Caki2 (cell line): ENCODE results near the gene CD2AP. TPM values are rescaled to one million over a fixed set of nuclear protein-coding genes. Genes with fewer than 3 reads are reported as not detected.
"Not testable (repeated sequence)": the region's sequence is repeated elsewhere in the genome, so short reads cannot be mapped to it uniquely, and the experiment has no call there.

Source experiments
- DNase-seq: peaks from one replicate; pipeline ENCODE4 v3.0.0-alpha.2; 2015; ENCODE audit warnings: low read depth
- in situ Hi-C: cut with HindIII; loops from 2 replicates; pipeline ENCODE4 v1.10.0; 2016; ENCODE audit warnings: low sequenced_read_pairs, low pct_unique_long_range_greater_than_20kb, mixed read lengths
- total RNA-seq: library from RNA; depleted of rRNA; stranded (reverse); fragments of >200 nt; shearing (Covaris generic); gene quantifications from 2 replicates; pipeline ENCODE4 v1.2.3, GENCODE V29; 2014; ENCODE audit warnings: low replicate concordance

Gene CD2AP
- total RNA-seq, 1 experiment from 2014 or later, result 53.2 TPM

DNA sequence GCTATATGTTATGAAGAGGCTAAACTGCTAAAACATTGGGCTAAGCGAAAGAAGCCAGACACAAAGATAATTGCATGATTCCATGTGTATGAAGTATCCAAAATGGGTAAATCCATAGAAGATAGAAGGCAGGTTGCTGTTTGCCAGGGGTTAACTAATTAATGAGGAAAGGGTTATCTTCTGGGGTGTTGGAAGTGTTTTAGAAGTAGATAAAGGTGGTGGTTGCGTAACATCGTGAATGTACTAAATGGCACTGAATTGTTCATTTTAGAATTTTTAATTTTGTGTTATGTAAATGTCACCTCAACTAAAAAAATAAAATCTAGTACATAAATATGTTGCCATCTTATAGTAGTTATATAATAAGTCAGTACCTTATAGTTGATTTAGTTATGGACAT, 116.4 kb downstream of the CD2AP start:
- no peak for DNase-seq
- in situ Hi-C loops, result no loop called here

DNA sequence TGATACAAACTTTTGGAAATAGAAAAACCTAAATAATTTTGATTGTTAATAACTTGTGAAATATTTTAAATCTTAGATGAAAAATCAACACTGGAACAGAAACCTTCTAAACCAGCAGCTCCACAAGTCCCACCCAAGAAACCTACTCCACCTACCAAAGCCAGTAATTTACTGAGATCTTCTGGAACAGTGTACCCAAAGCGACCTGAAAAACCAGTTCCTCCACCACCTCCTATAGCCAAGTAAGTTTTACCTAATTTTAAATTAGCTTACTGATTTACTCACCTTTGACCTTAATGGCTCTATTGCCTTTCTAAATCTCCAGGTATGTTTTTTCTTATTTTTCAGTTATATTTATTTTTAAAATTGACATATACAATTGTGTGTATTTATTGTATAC, 118.2 kb downstream of the CD2AP start:
- in situ Hi-C loops, result no loop called here
- no peak for DNase-seq

DNA sequence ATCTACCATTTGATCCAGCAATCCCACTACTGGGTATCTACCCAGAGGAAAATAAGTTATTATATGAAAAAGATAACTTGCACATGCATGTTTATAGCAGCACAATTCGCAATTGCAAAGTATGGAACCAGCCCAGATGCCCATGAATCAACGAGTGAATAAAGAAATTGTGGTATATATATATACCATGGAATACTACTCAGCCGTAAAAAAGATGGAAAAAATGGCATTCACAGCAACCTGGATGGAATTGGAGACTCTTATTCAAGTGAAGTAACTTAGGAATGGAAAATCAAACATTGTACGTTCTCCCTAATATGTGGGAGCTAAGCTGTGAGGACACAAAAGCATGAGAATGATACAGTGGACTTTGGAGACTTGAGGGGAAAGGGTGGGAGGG, 120.8 kb downstream of the CD2AP start:
- in situ Hi-C loops, result no loop called here
- DNase-seq, result no peak

DNA sequence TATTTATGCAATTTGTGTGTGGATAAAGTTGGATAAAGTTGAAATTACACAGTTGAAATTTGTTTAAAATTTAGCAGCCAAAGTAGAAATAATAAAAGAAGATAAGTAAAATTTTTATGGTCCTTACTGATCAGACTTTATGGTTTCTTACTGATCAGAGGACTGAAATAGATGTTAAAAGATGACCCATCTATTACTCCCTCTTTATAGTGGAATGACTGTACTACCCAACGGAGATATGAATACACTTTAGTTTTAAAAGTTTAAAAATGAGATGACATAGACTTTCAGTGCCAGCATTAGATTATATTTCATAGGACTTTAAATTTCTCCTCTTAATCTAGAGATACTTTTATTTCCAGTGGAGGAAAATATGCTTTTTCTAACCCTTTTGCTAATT, 121.9 kb downstream of the CD2AP start:
- DNase-seq, result no peak
- in situ Hi-C loops, result no loop called here

DNA sequence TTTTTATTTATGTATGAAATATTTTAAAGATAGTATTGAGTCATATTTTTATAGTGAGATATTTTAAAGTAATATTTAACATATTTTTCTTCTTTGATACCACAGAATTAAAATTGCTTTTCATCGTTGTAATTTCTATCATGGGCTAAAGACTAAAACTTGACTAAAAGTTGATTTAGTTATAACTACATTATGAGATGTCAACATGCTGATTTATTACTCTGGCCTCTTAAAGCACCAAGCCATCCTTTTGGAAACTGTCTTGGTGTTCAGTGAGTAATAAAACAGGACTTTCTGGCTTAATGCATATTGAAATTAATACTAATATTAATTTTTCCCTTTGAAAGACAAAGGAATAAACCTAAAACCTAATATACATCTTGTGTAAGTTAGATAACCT, 125.6 kb downstream of the CD2AP start:
- no peak for DNase-seq
- in situ Hi-C loops, result no loop called here

DNA sequence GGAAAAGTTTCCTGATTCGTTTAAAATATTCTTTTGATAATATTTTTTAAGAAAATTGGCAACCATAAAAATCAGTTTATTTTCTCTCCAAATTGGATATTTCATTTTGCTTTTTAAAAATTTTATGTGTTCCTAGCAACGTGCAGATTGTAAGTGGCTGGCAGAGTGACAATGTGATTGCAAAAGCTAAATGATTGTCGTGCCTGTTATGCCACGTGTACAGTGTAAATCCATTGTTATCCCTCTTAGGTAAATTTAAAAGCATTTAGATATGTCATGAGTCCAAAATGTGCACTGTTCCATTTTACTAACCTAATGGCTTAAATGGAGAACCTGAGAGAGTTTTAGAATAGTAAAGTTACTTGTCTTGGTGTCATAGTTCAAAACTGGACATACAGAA, 126.4 kb downstream of the CD2AP start:
- no peak for DNase-seq
- in situ Hi-C loops, result no loop called here

DNA sequence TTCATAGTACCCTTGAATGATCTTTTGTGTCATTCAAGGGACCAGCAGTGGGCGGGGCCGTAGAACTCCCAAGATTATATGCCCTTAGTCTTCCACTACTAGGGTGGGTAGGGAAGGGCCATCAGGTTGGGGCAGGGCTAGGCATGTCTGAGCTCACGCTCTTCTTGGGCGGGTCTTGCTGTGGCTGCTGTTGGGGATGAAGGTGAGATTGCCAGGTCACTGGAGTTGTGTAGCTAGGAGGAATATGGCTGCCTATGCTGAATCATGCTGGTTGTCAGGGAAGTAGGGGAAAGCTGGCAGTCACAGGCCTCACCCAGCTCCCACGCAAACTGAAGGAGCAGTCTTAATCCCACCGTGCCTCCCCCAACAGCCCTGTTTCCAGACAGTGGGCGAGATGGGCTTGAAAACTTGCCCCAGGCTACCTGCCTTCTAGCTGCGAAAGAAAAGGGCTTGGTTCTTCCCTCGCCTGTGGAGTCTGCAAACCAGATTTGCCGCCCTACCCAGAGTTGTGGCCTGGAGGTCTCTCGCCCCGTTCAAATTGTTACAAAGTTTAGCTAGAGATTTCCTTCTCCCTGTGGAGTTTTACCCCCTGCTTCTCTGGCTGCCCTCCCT, 144.4 kb downstream of the CD2AP start:
- in situ Hi-C loops, result no loop called here
- DNase-seq, result no peak

DNA sequence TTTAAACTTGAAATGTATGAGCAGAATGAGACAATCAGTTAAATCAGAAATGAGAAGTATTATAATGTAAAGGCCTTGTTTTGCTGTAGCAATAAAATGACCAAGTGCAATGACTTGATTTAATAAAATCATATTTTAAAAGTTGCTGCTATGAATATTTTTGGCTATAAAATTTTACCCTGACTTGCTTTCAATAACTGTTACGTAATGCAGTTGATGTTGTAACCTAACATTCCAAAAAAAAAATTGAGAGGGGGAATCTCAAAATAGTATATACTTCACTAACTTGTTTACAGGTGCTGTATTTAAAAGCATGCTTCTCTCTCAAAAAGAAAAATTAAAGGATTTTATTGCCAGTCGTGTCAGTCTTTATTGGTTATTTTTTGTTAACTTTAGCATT, 149.2 kb downstream of the CD2AP start:
- in situ Hi-C loops, result no loop called here
- no peak for DNase-seq

DNA sequence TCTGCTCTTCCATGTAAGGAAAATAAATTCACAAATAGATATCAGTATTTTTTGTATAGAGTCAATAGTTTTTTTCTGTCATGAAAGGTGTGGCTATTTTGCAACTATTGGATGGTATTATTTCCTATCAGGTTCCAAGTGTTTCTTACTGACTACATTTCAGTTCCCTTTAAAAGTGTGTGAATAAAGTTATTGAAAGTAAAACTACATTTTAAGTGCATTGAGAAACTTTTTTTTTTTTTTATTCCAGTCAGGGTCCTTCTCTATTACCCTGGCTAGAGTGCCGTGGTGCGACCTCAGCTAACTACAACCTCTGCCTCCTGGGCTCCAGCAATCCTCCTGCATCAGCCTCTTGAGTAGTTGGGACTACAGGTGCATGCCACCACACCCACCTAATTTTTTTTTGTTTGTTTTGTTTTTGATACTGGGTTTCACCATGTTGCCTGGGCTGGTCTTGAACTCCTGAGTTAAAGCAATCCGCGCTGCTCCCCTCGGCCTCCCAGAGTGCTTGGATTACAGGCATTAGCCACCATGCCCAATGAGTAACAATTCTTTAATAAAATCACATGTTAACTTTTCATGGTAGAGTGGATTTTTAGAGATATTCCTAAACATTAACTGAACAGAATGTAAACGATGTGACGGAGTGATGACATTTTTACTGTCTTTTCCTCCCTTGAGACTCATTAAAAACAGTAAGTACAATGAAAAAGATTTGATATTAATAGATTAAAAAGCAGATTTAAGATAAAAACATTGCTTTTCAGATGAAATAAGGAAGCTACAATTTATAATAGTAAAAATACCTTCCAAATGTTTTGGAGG, 151.1 kb downstream of the CD2AP start:
- peak; percentile 60 for DNase-seq
- in situ Hi-C loops, result no loop called here

DNA sequence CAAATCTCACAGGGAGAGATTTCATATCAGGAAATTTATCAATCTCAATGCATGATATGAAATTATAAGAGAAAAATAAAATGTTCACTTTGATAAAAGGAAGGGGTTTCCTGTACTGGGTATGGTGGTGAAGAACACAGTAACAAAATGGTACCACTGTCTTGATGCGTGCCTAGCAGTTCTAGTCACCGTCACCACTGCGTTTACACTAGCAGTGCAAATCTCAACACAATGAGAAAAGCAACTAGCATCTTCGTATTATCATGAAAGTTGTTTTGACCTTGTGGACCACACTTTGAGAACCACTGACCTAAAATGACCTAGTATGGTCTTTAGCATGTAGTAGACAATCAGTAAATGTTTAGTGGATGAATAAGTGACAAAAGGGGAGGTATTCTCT, 152.4 kb downstream of the CD2AP start:
- no peak for DNase-seq
- in situ Hi-C loops, result no loop called here

DNA sequence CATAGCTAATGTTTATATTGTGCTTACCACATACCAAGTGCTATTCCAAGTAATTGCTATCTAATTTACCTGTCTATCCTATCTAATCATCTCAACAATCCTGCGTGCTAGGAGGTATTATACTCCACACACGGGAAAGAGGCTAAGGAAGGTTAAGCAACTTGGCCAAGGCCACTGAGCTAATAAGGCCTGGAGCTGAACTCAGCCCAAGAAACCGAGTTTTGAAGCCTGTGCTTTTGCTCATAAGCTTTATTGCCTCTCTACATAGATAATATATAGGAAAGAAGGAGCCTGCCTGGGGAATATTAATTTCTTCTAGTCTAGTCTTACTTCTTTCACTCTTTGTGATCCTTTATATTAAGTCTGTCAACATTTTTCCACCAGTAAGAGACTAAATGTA, 153.0 kb downstream of the CD2AP start:
- in situ Hi-C loops, result no loop called here
- no peak for DNase-seq

DNA sequence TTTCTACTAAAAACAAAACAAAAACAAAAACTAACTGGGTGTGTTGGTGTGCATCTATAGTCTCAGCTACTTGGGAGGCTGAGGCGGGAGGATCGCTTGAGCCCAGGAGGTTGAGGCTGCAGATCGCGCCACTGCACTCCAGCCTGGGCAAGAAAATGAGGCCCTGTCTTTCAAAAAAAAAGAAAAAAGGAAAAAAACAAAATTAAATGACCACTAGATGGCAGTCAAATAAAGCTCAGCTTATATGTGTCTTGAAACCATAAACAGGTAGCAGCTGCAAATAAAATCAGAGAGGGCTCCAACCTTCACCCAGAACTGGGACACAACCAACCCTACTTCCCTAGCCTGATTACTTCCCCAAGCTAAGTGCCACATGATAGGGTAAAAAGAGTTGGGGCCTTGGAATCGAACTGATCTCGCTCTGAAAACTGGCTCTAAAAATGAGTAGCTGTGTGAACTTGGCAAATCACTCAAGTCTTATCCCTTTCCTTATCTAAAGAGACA, 153.7 kb downstream of the CD2AP start:
- peak; percentile 76 for DNase-seq
- in situ Hi-C loops, result no loop called here

DNA sequence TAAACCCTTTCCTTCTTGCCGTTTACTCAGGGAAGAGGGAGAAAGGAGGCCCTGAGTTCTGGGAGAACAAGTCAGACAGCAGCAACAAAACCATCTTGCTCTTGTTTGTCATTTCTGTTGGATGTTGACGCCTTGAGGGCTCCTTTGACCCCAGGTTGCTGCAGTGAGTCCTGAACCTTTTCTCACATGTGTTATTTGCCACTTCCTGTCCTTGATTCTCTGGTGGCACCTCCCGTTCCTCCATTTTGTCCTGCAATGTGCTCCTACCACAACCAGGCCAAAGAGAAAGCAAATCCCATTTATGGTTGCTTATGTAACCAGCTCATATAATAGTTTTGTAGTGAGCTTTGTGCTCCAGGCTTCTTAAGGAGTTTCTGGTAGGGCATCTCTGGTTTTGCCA, 154.2 kb downstream of the CD2AP start:
- in situ Hi-C loops, result no loop called here

DNA sequence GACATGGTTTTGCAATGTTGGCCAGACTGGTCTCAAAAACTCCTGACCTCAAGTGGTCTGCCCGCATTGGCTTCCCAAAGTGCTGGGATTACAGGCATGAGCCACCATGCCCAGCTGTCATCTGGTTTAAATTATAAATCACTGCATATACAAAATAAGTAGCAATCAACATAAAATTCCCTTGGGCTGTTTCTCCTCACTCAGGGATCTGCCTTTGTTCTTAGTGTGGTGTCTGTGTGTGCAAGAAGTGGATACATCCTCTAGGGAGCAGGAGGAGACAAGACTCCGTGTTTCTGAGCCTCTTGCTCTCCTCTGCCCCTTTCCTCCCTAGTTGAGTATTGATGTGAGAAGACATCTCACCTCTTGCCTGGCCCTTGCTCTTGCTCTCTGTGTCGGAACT, 155.6 kb downstream of the CD2AP start:
- peak; percentile 41 for DNase-seq
- in situ Hi-C loops, result no loop called here

More for the DNA sequence above, 154.2 kb downstream of the CD2AP start:
- no peak for DNase-seq

DNA sequence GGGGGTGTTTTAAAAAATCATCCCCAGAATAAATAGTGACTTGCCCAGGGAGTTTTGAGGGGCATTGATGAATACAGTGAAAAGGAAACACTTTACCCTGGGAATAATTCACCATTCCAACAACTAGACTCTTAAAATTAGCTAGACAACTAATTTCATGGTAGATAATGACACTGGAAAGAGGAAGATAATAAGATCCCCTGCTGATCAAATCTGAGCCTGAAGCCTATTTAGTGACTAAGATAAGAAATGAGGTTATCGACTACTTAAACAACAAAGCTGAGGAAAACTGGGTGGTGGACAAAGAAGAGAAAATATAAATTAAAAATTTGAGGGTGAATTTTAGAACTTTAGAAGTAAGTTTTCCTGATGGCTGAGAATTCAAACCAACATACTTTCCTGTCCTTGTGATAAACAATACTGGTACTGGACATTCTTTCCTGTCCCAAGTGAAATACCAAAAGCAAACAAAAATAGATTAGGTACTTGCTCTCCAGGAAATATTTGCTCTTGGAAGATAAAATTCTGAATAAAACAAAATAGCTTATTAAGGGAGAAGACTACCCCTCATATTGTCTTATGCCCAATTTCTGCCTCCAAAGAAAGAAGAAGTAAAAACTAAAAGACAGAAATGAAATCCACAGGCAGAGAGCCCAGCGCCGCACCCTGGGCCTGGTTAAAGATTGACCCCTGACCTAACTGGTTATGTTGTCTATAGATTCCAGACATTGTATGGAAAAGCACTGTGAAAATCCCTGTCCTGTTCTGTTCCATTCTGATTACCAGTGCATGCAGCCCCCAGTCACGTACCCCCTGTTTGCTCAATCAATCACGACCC, 156.8 kb downstream of the CD2AP start:
- no peak for DNase-seq
- in situ Hi-C loops, result no loop called here

DNA sequence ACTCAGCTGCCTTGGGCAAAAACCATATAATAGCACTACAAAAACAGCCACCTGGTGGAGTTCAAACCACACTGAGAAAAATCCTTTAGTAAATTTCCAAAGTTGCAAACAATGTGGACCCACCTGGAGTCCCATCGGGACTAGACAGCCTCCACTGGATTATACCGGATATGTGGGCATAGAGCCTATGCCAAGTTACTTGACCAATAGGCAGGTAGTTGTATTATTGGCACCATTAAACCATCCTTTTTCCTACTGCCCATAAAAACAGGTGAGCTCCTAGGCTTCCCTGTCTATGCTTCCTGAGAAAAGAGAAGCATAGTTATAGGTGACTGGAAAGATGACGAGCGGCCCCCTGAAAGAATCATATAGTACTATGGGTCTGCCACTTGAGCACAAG, 169.1 kb downstream of the CD2AP start:
- in situ Hi-C loops, result no loop called here
- no peak for DNase-seq

DNA sequence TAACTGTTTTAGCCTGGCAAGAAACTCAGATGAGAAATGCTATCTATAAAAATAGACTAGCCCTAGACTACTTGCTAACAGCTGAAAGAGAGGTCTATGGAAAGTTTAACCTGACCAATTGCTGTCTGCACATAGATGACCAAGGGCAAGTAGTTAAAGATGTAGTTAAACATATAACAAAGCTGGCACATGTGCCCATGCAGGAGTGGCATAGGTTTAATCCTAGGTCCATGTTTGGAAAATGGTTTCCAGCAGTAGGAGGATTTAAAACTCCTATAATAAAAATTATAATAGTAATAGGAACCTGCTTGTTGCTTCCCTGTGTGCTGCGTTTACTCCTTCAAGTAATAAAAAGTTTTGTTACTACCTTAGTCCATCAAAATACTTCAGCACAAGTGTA, 169.6 kb downstream of the CD2AP start:
- in situ Hi-C loops, result no loop called here
- DNase-seq, result no peak

DNA sequence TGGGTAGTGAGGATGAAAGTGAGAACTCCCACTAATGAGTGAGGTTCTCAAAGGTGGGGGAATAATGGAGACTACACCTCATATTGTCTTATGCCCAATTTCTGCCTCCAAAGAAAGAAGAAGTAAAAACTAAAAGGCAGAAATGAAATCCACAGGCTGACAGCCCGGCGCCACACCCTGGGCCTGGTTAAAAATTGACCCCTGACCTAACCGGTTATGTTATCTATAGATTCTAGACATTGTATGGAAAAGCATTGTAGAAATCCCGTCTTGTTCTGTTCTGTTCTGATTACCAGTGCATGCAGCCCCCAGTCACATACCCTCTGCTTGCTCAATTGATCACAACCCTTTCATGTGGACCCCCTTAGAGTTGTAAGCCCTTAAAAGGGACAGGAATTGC, 170.0 kb downstream of the CD2AP start:
- DNase-seq, in situ Hi-C loops: not testable (repeated sequence)

DNA sequence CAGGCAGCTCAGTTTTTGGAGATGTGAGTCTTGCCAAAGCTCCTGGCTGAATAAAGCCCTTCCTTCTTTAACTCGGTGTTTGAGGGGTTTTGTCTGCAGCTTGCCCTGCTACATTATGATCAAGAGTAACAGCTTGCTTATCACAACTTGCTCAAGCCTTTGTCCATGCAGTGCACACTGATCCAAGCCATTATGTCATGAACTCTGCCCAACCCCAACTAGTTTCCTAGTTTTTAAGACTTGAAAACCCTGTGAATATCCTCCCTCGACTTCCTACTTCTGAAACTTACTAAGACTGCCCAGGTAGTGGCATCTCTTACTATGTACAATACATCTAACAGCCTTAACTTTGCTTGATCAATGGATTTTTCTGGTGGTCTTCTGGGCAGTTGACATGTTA, 170.4 kb downstream of the CD2AP start:
- in situ Hi-C loops, result no loop called here
- DNase-seq, result no peak
